ENCODE measurements around the gene MRNIP. TPM values are rescaled to one million over a fixed set of nuclear protein-coding genes. Genes with fewer than 3 reads are reported as not detected.
A peak's percentile ranks its signal among the peaks of the same experiment; 100 is the strongest.

The MRNIP gene
- total RNA-seq, 2 donors from 2014 or later, result 23.4 to 34.8 TPM

- H3K36me3 ChIP-seq (replicated peaks in 1 of 2; ENCODE audit: insufficient read depth in 1 of 2, low read depth in 2 of 2), result peaks cover 4 to 25% of the 10 kb centered on the region in 2 donors
- H3K9me3 ChIP-seq, result no peaks in the 10 kb centered on the region
- no peaks in the 10 kb centered on the region for H3K4me1 ChIP-seq
- H3K27me3 ChIP-seq, result no peaks in the 10 kb centered on the region
- no peak overlapping the region for H3K27ac ChIP-seq
- intact Hi-C loops (cut with DNase I), result no loop called here
- WGBS, 2 donors, result 78 to 87% methylated on average over 4 to 17 of the region's 17 CpGs
- no peak overlapping the region for H3K4me3 ChIP-seq
- ATAC-seq (peak; percentile 40), DNase-seq (peak; percentile 5 to 70 (median 47))
- peak in 2 of 7 experiments; percentile 19 to 35 for TF ChIP-seq CTCF (IDR thresholded peaks at IDR 0.05)
- no peak for TF ChIP-seq POLR2A (IDR thresholded peaks at IDR 0.05)
These were observed 11.8 kb upstream of the MRNIP start for GRCh38 chr5:179870403-179870903.

GRCh38 chr5:179869641-179870402, 11.2 kb upstream of the MRNIP start:
- H3K27ac ChIP-seq, result no peak overlapping the region

GRCh38 chr5:179869101-179869500, 10.5 kb upstream of the MRNIP start:
- WGBS, 2 donors, result 89 to 90% methylated on average over 2 to 5 of the region's 5 CpGs
- no peak overlapping the region for H3K27ac ChIP-seq
- H3K27me3 ChIP-seq, result no peaks in the 10 kb centered on the region
- H3K4me3 ChIP-seq, result no peak overlapping the region
- intact Hi-C loops (cut with DNase I), result no loop called here
- DNase-seq, result no peak
- ATAC-seq, result no peak
- H3K36me3 ChIP-seq (replicated peaks in 1 of 2; ENCODE audit: insufficient read depth in 1 of 2, low read depth in 2 of 2), result peaks cover 4 to 20% of the 10 kb centered on the region in 2 donors
- TF ChIP-seq POLR2A (IDR thresholded peaks at IDR 0.05) (no peak), CTCF (IDR thresholded peaks at IDR 0.05) (no peak)
- H3K9me3 ChIP-seq, result no peaks in the 10 kb centered on the region
- H3K4me1 ChIP-seq, result no peaks in the 10 kb centered on the region

More at GRCh38 chr5:179869641-179870402, 11.2 kb upstream of the MRNIP start:
- no peaks in the 10 kb centered on the region for H3K27me3 ChIP-seq
- intact Hi-C loops (cut with DNase I), result no loop called here
- DNase-seq (no peak), ATAC-seq (no peak)
- peaks cover 4 to 22% of the 10 kb centered on the region in 2 donors for H3K36me3 ChIP-seq (replicated peaks in 1 of 2; ENCODE audit: insufficient read depth in 1 of 2, low read depth in 2 of 2)
- H3K4me3 ChIP-seq, result no peak overlapping the region
- H3K9me3 ChIP-seq, result no peaks in the 10 kb centered on the region
- 91 to 94% methylated on average over 6 to 13 of the region's 16 CpGs for WGBS, 2 donors
- TF ChIP-seq CTCF (IDR thresholded peaks at IDR 0.05), result no peak
- no peak for TF ChIP-seq POLR2A (IDR thresholded peaks at IDR 0.05)
- no peaks in the 10 kb centered on the region for H3K4me1 ChIP-seq

GRCh38 chr5:179868541-179868940, 9.9 kb upstream of the MRNIP start:
- H3K4me1 ChIP-seq, result no peaks in the 10 kb centered on the region
- 94 to 95% methylated on average over 3 to 14 of the region's 14 CpGs for WGBS, 2 donors
- no peak overlapping the region for H3K27ac ChIP-seq
- no peak for ATAC-seq
- no peak for DNase-seq
- intact Hi-C loops (cut with DNase I), result no loop called here
- no peaks in the 10 kb centered on the region for H3K27me3 ChIP-seq
- H3K36me3 ChIP-seq (replicated peaks in 1 of 2; ENCODE audit: insufficient read depth in 1 of 2, low read depth in 2 of 2), result peaks cover 4 to 25% of the 10 kb centered on the region in 2 donors
- no peak for TF ChIP-seq POLR2A (IDR thresholded peaks at IDR 0.05)
- TF ChIP-seq CTCF (IDR thresholded peaks at IDR 0.05), result no peak
- no peak overlapping the region for H3K4me3 ChIP-seq
- H3K9me3 ChIP-seq, result no peaks in the 10 kb centered on the region

Data from body of pancreas (tissue), 4 donors.